Neutrophil (primary cell): ENCODE results near the gene LTC4S.
A peak's percentile ranks its signal among the peaks of the same experiment; 100 is the strongest.

Source experiments
- H3K27ac ChIP-seq: fragments of 200-600 bp; sonication (generic); 2 replicates; pipeline ENCODE4 v1.5.1; 2016; ENCODE audit warnings: mild to moderate bottlenecking, moderate library complexity
- H3K27me3 ChIP-seq: fragments of 200-600 bp; sonication (generic); 2 replicates; pipeline ENCODE4 v1.6.0; 2016; ENCODE audit warnings: mild to moderate bottlenecking
- H3K36me3 ChIP-seq: fragments of 200-600 bp; sonication (generic); 2 replicates; pipeline ENCODE4 v1.5.1; 2017
- H3K4me1 ChIP-seq, 2 experiments: fragments of 200-600 bp in 1 of 2; sonication (generic) in 1 of 2; 1 replicate in 1 of 2; 2 replicates in 1 of 2; pipeline versions ENCODE4 v1.5.1 to v1.6.1; 2013 to 2016; ENCODE audit warnings: low read depth in 1 of 2, low read length in 1 of 2, mild to moderate bottlenecking in 1 of 2, moderate library complexity in 1 of 2; ENCODE audit not compliant: control insufficient read depth in 1 of 2, insufficient read depth in 1 of 2
- H3K4me3 ChIP-seq, 2 experiments: fragments of 200-600 bp in 1 of 2; sonication (generic) in 1 of 2; 1 replicate in 1 of 2; 2 replicates in 1 of 2; pipeline ENCODE4 v1.5.1; 2013 to 2016; ENCODE audit warnings: low read depth in 1 of 2, low read length in 1 of 2, mild to moderate bottlenecking in 1 of 2, moderate library complexity in 1 of 2
- H3K9me3 ChIP-seq: fragments of 200-600 bp; sonication (generic); 2 replicates; pipeline ENCODE4 v1.5.1; 2016
- CTCF ChIP-seq: fragments of 200-600 bp; sonication (generic); IDR thresholded peaks from 2 replicates; pipeline ENCODE4 v1.5.1; 2016; ENCODE audit warnings: antibody characterized with exemption

LTC4S gene

GRCh38 chr5:179794575-179794974 lies 789 bp downstream of the LTC4S start:
- no peaks in the 10 kb centered on the region for H3K27me3 ChIP-seq
- no peak overlapping the region for H3K4me3 ChIP-seq
- TF ChIP-seq CTCF, result no peak
- H3K36me3 ChIP-seq, result peaks cover 26% of the 10 kb centered on the region
- H3K9me3 ChIP-seq, result no peaks in the 10 kb centered on the region
- H3K4me1 ChIP-seq, result peaks cover 42 to 51% of the 10 kb centered on the region in 2 experiments
- no peak overlapping the region for H3K27ac ChIP-seq

- no peak for TF ChIP-seq CTCF
- H3K4me1 ChIP-seq, result peaks cover 42 to 51% of the 10 kb centered on the region in 2 experiments
- no peaks in the 10 kb centered on the region for H3K9me3 ChIP-seq
- H3K27me3 ChIP-seq, result no peaks in the 10 kb centered on the region
- H3K4me3 ChIP-seq, result peak overlapping the region; percentile 61 to 86
- peak overlapping the region; percentile 76 for H3K27ac ChIP-seq
- peaks cover 32% of the 10 kb centered on the region for H3K36me3 ChIP-seq
Measured at GRCh38 chr5:179795049-179795862, 1.5 kb downstream of the LTC4S start.

- peak; percentile 95 for TF ChIP-seq CTCF
- Histone ChIP-seq H3K9me3 (no peaks in the 10 kb centered on the region), H3K4me1 (peaks cover 42 to 51% of the 10 kb centered on the region in 2 experiments), H3K27ac (peak overlapping the region; percentile 76), H3K27me3 (no peaks in the 10 kb centered on the region), H3K36me3 (peaks cover 39% of the 10 kb centered on the region), H3K4me3 (peak overlapping the region; percentile 61 to 86)
Measured at GRCh38 chr5:179795863-179796833, 2.4 kb downstream of the LTC4S start.

GRCh38 chr5:179796877-179797608 lies 3.3 kb downstream of the LTC4S start:
- no peaks in the 10 kb centered on the region for H3K27me3 ChIP-seq
- no peak for TF ChIP-seq CTCF
- H3K9me3 ChIP-seq, result no peaks in the 10 kb centered on the region
- peak overlapping the region; percentile 76 for H3K27ac ChIP-seq
- H3K4me1 ChIP-seq, result peaks cover 46 to 59% of the 10 kb centered on the region in 2 experiments
- peaks cover 42% of the 10 kb centered on the region for H3K36me3 ChIP-seq
- H3K4me3 ChIP-seq, result peak overlapping the region; percentile 61 to 86

GRCh38 chr5:179797741-179798140 lies 4.0 kb downstream of the LTC4S start:
- no peaks in the 10 kb centered on the region for H3K27me3 ChIP-seq
- no peak overlapping the region for H3K27ac ChIP-seq
- H3K36me3 ChIP-seq, result peaks cover 42% of the 10 kb centered on the region
- TF ChIP-seq CTCF, result no peak
- H3K9me3 ChIP-seq, result no peaks in the 10 kb centered on the region
- H3K4me3 ChIP-seq, result no peak overlapping the region
- H3K4me1 ChIP-seq, result peaks cover 48 to 59% of the 10 kb centered on the region in 2 experiments
